GM12892 (cell line): Measurements from ENCODE around the gene COL26A1.

ENCODE experiments used
- POLR2A ChIP-seq: IDR thresholded peaks from 2 replicates; pipeline ENCODE4 v1.6.1; 2011; ENCODE audit warnings: low read depth, low read length, control low read depth
- TAF1 ChIP-seq: IDR thresholded peaks from 2 replicates; pipeline ENCODE4 v1.6.1; 2011; ENCODE audit warnings: low read depth, mild to moderate bottlenecking, control low read depth, low read length, borderline replicate concordance

DNA sequence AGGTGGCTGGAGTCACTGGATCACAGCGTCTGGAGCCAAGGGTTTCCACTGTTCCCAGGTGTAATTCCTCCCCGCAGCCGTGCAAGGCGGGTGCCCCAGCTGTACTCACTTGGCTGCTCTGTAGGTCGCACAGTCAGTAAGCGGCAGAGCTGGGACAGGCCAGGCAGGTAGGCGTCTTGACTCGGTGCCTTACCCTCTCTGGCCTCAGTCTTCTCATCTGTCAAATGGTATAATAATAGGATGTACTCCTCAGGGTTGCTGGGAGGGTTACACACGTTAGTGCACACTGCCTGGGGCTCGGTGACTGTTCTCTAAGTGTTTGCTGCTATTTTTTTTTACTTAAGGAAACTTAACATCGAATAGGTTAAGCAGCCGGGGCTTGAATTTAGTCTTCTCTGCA, 239.4 kb downstream of the COL26A1 start:
- TF ChIP-seq POLR2A = no peak
- no peak for TF ChIP-seq TAF1
